ENCODE data around the gene PTPRN2. TPM values are rescaled to one million over a fixed set of nuclear protein-coding genes. Genes with fewer than 3 reads are reported as not detected.

Gene PTPRN2
- total RNA-seq, 2 donors from 2014 or later, result 0.72 to 0.79 TPM

DNA sequence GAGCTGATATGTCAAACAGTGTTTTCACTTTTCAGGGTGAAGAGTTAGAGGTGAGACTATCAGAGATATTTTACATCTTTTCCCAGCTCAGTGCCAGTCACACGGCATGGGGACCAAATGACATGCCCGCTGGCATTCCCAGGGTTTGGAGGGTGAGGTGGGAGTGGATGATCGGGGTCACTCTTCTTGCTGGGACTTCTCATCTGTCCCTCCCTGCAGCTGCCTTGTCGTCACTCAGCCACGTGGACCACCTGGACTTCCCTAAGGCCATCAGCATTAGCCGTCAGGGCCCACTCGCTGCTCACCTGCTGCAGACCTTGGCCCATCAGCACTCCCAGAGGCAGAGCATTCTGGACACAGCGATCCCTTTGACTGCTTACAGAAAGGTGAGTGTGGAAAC lies 949.1 kb downstream of the PTPRN2 start:
- Mint-ChIP-seq H3K36me3 (ENCODE audit: insufficient read depth in 2 of 2) (peaks cover 2 to 4% of the 10 kb centered on the region in 2 donors), H3K4me1 (ENCODE audit: low read depth) (no peaks in the 10 kb centered on the region), H3K27me3 (ENCODE audit: low read depth) (peaks cover 12% of the 10 kb centered on the region), H3K9me3 (peaks cover 4 to 6% of the 10 kb centered on the region in 2 donors), H3K27ac (no peak overlapping the region), H3K4me3 (no peak overlapping the region)
- DNase-seq, result no peak
- no peak for ATAC-seq (replicated peaks in 1 of 2)

DNA sequence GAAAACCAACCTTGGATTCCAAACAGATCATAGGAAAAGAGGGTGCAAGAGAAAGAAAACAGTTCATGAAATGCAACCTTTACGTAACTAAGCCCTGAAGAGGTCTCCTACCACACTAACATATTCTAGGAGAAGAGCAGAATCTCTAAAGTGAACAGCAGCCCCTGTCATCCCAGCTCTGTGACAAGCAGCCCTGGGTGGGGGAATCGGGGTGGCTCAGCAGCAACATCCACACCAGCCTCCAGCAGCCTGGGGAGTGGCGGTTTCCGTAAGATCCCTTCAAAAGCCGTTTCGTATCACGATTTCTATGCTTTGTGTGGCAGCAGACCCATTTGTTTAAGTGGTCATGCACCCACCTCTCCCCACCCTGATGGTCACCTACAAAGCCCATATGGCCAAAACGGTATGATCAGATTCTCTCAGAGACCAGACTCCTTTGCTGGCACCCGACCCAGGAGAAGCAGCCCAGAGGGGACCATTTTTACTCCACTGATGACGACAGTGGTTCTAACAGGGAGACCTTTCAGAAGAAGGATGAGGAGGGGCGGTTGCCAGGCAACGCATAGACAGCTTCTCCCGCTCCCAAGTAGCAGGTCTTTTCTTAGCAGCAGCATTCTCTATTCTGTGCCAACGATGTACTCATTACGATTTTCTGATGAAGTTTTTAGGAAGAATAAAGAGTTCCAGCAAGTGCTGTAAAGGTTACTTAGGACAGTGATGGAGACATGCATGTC lies 950.2 kb downstream of the PTPRN2 start:
- Mint-ChIP-seq H3K4me1 (ENCODE audit: low read depth) (no peaks in the 10 kb centered on the region), H3K27ac (no peak overlapping the region), H3K9me3 (peaks cover 4 to 6% of the 10 kb centered on the region in 2 donors), H3K27me3 (ENCODE audit: low read depth) (peaks cover 12% of the 10 kb centered on the region), H3K36me3 (ENCODE audit: insufficient read depth in 2 of 2) (peaks cover 2 to 4% of the 10 kb centered on the region in 2 donors), H3K4me3 (no peak overlapping the region)
- DNase-seq, result no peak
- no peak for ATAC-seq (replicated peaks in 1 of 2)

GRCh38 chr7:157635669-157636068 lies 952.0 kb downstream of the PTPRN2 start:
- Mint-ChIP-seq H3K27ac (no peak overlapping the region), H3K4me3 (no peak overlapping the region), H3K27me3 (ENCODE audit: low read depth) (peaks cover 12% of the 10 kb centered on the region), H3K4me1 (ENCODE audit: low read depth) (no peaks in the 10 kb centered on the region), H3K36me3 (ENCODE audit: insufficient read depth in 2 of 2) (peaks cover 2 to 4% of the 10 kb centered on the region in 2 donors), H3K9me3 (peaks cover 4 to 6% of the 10 kb centered on the region in 2 donors)
- no peak for ATAC-seq (replicated peaks in 1 of 2)
- no peak for DNase-seq

DNA sequence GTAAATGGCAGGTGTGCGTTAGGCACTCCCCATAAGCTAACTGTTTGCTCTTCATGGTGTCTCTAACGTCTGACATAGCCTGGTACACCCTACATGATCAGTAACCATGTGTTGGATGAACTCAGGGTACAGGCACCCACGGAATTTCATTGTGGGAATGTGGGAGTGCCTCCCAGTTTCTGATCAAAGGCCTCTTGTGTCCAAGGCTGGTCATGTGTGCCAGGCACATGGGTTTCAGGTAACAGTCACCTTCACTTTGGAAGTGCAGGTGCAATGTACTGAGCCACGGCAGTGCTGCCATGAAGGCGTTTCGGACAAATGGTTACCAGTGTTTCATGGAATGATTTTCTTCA lies 952.5 kb downstream of the PTPRN2 start:
- no peaks in the 10 kb centered on the region for H3K4me1 Mint-ChIP-seq (ENCODE audit: low read depth)
- H3K36me3 Mint-ChIP-seq (ENCODE audit: insufficient read depth in 2 of 2), result peaks cover under 1 to 3% of the 10 kb centered on the region in 2 donors
- no peak overlapping the region for H3K27ac Mint-ChIP-seq
- DNase-seq (no peak), ATAC-seq (replicated peaks in 1 of 2) (no peak)
- H3K4me3 Mint-ChIP-seq, result no peak overlapping the region
- H3K9me3 Mint-ChIP-seq, result peaks cover 3% of the 10 kb centered on the region in 2 donors
- peaks cover 11% of the 10 kb centered on the region for H3K27me3 Mint-ChIP-seq (ENCODE audit: low read depth)

- H3K36me3 Mint-ChIP-seq (ENCODE audit: insufficient read depth in 2 of 2), result no peaks in the 10 kb centered on the region
- H3K9me3 Mint-ChIP-seq, result no peaks in the 10 kb centered on the region
- no peaks in the 10 kb centered on the region for H3K4me1 Mint-ChIP-seq (ENCODE audit: low read depth)
- H3K27ac Mint-ChIP-seq, result no peak overlapping the region
- H3K4me3 Mint-ChIP-seq, result no peak overlapping the region
- ATAC-seq (replicated peaks in 1 of 2), result no peak
- H3K27me3 Mint-ChIP-seq (ENCODE audit: low read depth), result peaks cover 7% of the 10 kb centered on the region
- no peak for DNase-seq
These were observed 953.0 kb downstream of the PTPRN2 start for GRCh38 chr7:157634401-157635147.

- no peak for ATAC-seq (replicated peaks in 1 of 2)
- DNase-seq, result no peak
- no peak overlapping the region for H3K4me3 Mint-ChIP-seq
- no peak overlapping the region for H3K27ac Mint-ChIP-seq
- no peaks in the 10 kb centered on the region for H3K36me3 Mint-ChIP-seq (ENCODE audit: insufficient read depth in 2 of 2)
- no peaks in the 10 kb centered on the region for H3K9me3 Mint-ChIP-seq
- no peaks in the 10 kb centered on the region for H3K4me1 Mint-ChIP-seq (ENCODE audit: low read depth)
- H3K27me3 Mint-ChIP-seq (ENCODE audit: low read depth), result peaks cover 7% of the 10 kb centered on the region
These were observed 954.0 kb downstream of the PTPRN2 start for GRCh38 chr7:157633465-157634185.

DNA sequence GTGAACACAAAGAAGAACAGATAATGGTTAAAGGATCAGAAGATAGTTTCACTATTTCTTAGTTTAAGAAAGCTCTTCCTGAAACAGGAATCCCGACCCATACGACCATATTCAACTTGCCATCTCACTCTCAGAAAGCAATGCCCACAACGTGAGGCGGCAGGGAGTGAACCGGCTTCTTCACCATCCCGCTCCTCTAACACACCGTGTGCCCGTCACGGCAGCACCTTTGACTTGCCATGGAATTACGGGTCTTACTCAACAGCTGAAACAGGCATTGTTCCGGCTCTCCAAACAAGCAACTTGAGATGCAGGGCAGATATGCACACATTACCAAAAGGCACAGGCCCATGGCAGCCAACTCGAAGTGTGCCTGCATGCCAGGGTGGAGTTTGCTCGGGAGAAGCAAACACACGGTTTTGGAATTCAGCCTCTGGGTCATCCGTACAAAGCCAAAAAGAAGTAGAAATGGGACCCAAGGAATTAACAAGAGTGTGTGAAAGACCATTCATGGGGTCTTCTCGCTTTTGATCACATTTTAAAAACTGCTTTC lies 957.2 kb downstream of the PTPRN2 start:
- ATAC-seq (replicated peaks in 1 of 2) (no peak), DNase-seq (no peak)
- H3K36me3 Mint-ChIP-seq (ENCODE audit: insufficient read depth in 2 of 2), result no peaks in the 10 kb centered on the region
- H3K4me1 Mint-ChIP-seq (ENCODE audit: low read depth), result peaks cover 32% of the 10 kb centered on the region
- no peak overlapping the region for H3K27ac Mint-ChIP-seq
- no peaks in the 10 kb centered on the region for H3K9me3 Mint-ChIP-seq
- peaks cover 11% of the 10 kb centered on the region for H3K27me3 Mint-ChIP-seq (ENCODE audit: low read depth)
- no peak overlapping the region for H3K4me3 Mint-ChIP-seq

DNA sequence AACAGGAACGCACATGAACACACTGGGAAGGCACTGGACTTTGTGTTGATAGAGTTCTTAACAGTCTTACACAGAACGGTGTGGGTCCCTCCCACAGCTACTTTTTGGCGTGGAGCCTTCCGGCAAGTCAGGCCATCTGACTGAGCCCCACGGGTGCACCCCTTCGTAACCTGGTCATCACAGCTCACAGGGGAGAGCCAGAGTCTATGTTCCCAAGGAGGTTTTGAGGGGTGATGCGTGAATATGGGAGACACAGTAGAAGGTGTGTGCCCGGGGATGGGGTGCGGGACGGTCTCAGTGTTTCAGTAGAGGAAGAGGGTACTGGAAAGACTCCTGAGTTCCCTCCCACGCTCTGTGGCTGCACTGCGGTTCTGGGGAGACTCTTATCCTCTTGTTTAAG lies 959.2 kb downstream of the PTPRN2 start:
- Mint-ChIP-seq H3K36me3 (ENCODE audit: insufficient read depth in 2 of 2) (no peaks in the 10 kb centered on the region), H3K27me3 (ENCODE audit: low read depth) (peaks cover 11% of the 10 kb centered on the region), H3K27ac (peak overlapping the region; percentile 69), H3K4me1 (ENCODE audit: low read depth) (peaks cover 52% of the 10 kb centered on the region), H3K4me3 (no peak overlapping the region), H3K9me3 (no peaks in the 10 kb centered on the region)
- no peak for ATAC-seq (replicated peaks in 1 of 2)
- DNase-seq, result no peak

GRCh38 chr7:157627646-157628045 lies 960.0 kb downstream of the PTPRN2 start:
- no peaks in the 10 kb centered on the region for H3K36me3 Mint-ChIP-seq (ENCODE audit: insufficient read depth in 2 of 2)
- peaks cover 11% of the 10 kb centered on the region for H3K27me3 Mint-ChIP-seq (ENCODE audit: low read depth)
- DNase-seq (no peak), ATAC-seq (replicated peaks in 1 of 2) (no peak)
- no peak overlapping the region for H3K4me3 Mint-ChIP-seq
- no peaks in the 10 kb centered on the region for H3K9me3 Mint-ChIP-seq
- peaks cover 60% of the 10 kb centered on the region for H3K4me1 Mint-ChIP-seq (ENCODE audit: low read depth)
- no peak overlapping the region for H3K27ac Mint-ChIP-seq

DNA sequence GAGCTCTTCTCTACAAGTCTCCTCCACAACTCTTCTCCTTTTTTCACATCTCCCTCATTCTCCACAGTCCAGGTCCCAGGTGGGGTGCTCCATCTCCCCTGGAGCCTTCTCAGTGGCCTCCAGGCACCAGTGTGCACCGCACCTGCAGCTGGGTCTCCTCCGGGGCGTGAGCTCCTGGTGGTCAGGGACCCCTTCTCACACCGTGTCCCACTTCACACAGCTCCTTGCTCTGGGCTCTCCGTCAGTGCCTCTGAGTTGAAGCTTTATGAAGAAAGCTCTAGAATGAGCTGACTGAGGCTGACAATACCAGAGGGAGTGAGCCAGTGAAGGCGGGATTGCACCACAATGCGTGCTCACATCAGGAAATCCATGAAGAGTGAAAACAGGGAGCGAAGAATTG lies 960.6 kb downstream of the PTPRN2 start:
- Mint-ChIP-seq H3K27ac (no peak overlapping the region), H3K27me3 (ENCODE audit: low read depth) (peaks cover 11% of the 10 kb centered on the region), H3K36me3 (ENCODE audit: insufficient read depth in 2 of 2) (no peaks in the 10 kb centered on the region), H3K9me3 (no peaks in the 10 kb centered on the region), H3K4me1 (ENCODE audit: low read depth) (peaks cover 66% of the 10 kb centered on the region), H3K4me3 (no peak overlapping the region)
- ATAC-seq (replicated peaks in 1 of 2) (no peak), DNase-seq (no peak)

GRCh38 chr7:157625973-157626742 lies 961.5 kb downstream of the PTPRN2 start:
- H3K4me1 Mint-ChIP-seq (ENCODE audit: low read depth), result peaks cover 74% of the 10 kb centered on the region
- peak overlapping the region; percentile 59 to 65 for H3K4me3 Mint-ChIP-seq
- no peak for DNase-seq
- H3K27me3 Mint-ChIP-seq (ENCODE audit: low read depth), result peaks cover 11% of the 10 kb centered on the region
- ATAC-seq (replicated peaks in 1 of 2), result peak; percentile 15 to 32
- no peaks in the 10 kb centered on the region for H3K36me3 Mint-ChIP-seq (ENCODE audit: insufficient read depth in 2 of 2)
- H3K9me3 Mint-ChIP-seq, result no peaks in the 10 kb centered on the region
- no peak overlapping the region for H3K27ac Mint-ChIP-seq

- no peak for DNase-seq
- no peak for ATAC-seq (replicated peaks in 1 of 2)
- H3K9me3 Mint-ChIP-seq, result no peaks in the 10 kb centered on the region
- H3K4me1 Mint-ChIP-seq (ENCODE audit: low read depth), result peaks cover 73% of the 10 kb centered on the region
- peaks cover 11% of the 10 kb centered on the region for H3K27me3 Mint-ChIP-seq (ENCODE audit: low read depth)
- no peak overlapping the region for H3K4me3 Mint-ChIP-seq
- no peak overlapping the region for H3K27ac Mint-ChIP-seq
- H3K36me3 Mint-ChIP-seq (ENCODE audit: insufficient read depth in 2 of 2), result no peaks in the 10 kb centered on the region
These were observed 964.1 kb downstream of the PTPRN2 start for GRCh38 chr7:157623556-157623955.
